Nephron (organoid): ENCODE measurements around the gene TMEM26.

Experiments used
- H3K27ac Mint-ChIP-seq, 3 experiments: 2 replicates each; pipeline ENCODE4 v1.8.0; 2020; ENCODE audit warnings: mixed read lengths in 3 of 3, mild to moderate bottlenecking in 2 of 3, moderate library complexity in 1 of 3
- H3K27me3 Mint-ChIP-seq: 2 replicates; pipeline ENCODE4 v1.8.0; 2021; ENCODE audit warnings: low read depth, mild to moderate bottlenecking, moderate library complexity, mixed read lengths
- H3K36me3 Mint-ChIP-seq: 2 replicates; pipeline ENCODE4 v1.8.0; 2020; ENCODE audit warnings: low read depth, mixed read lengths
- H3K4me1 Mint-ChIP-seq: 2 replicates; pipeline ENCODE4 v1.8.0; 2020; ENCODE audit warnings: mixed read lengths
- H3K4me3 Mint-ChIP-seq, 3 experiments: 2 replicates each; pipeline ENCODE4 v1.8.0; 2020; ENCODE audit warnings: mild to moderate bottlenecking in 3 of 3, mixed read lengths in 3 of 3, moderate library complexity in 2 of 3
- H3K9me3 Mint-ChIP-seq: 2 replicates; pipeline ENCODE4 v1.8.0; 2020; ENCODE audit warnings: mixed read lengths
- TF ChIP-seq, protein P1 (sequence below), 3 experiments: fragments of 200-600 bp; sonication (generic); IDR thresholded peaks; one replicate each; pipeline ENCODE4 v1.5.0; 2021; ENCODE audit warnings: antibody characterized with exemption in 3 of 3; ENCODE audit not compliant: unreplicated experiment in 3 of 3

The TMEM26 gene

DNA sequence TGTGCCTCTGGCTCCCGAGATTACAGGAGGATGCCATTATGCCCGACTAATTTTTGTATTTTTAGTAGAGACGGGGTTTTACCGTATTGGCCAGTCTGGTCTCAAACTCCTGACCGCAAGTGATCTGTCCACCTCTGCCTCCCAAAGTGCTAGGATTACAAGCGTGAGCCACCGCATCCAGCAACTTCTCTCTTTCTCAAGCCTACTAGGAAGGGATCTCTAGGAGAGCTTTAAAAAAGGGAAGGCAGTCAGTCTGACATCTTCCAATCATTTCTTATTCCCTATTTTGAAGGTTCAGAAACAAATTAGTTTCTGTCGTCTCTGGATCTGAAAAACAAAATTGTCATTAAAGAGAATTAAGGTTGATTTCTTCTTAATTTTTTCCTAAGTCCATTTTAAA is 2.5 kb upstream of the TMEM26 start:
- Mint-ChIP-seq H3K36me3 (no peaks in the 10 kb centered on the region), H3K27ac (no peak overlapping the region), H3K4me3 (peak overlapping the region in 2 of 3 experiments; percentile 26 to 47), H3K4me1 (peaks cover 48% of the 10 kb centered on the region), H3K27me3 (peaks cover 62% of the 10 kb centered on the region), H3K9me3 (peaks cover 2% of the 10 kb centered on the region)
- TF ChIP-seq, protein P1, sequence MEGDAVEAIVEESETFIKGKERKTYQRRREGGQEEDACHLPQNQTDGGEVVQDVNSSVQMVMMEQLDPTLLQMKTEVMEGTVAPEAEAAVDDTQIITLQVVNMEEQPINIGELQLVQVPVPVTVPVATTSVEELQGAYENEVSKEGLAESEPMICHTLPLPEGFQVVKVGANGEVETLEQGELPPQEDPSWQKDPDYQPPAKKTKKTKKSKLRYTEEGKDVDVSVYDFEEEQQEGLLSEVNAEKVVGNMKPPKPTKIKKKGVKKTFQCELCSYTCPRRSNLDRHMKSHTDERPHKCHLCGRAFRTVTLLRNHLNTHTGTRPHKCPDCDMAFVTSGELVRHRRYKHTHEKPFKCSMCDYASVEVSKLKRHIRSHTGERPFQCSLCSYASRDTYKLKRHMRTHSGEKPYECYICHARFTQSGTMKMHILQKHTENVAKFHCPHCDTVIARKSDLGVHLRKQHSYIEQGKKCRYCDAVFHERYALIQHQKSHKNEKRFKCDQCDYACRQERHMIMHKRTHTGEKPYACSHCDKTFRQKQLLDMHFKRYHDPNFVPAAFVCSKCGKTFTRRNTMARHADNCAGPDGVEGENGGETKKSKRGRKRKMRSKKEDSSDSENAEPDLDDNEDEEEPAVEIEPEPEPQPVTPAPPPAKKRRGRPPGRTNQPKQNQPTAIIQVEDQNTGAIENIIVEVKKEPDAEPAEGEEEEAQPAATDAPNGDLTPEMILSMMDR (IDR thresholded peaks at IDR 0.05; ENCODE audit: unreplicated experiment in 3 of 3) = no peak

DNA sequence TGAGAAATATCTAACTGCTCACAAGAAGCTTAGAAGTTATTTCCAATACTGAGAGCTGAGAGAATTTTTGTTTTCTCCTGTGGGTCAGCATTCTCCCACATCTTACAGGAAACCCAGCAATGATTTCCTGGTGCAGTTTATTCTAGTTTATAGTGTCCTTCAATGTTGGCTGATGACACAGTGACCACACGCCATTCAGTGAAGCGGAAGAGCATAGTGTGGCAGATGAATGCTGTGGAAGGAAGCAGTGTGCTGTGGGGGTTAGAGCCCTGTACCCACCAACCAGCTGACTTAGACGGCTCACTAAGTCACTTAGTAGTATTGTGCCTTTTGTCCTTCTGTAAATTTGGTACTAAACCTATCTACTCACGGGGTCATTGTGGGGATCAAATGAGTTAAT is 1.4 kb upstream of the TMEM26 start:
- peaks cover 62% of the 10 kb centered on the region for H3K27me3 Mint-ChIP-seq
- peaks cover 51% of the 10 kb centered on the region for H3K4me1 Mint-ChIP-seq
- H3K9me3 Mint-ChIP-seq = no peaks in the 10 kb centered on the region

DNA sequence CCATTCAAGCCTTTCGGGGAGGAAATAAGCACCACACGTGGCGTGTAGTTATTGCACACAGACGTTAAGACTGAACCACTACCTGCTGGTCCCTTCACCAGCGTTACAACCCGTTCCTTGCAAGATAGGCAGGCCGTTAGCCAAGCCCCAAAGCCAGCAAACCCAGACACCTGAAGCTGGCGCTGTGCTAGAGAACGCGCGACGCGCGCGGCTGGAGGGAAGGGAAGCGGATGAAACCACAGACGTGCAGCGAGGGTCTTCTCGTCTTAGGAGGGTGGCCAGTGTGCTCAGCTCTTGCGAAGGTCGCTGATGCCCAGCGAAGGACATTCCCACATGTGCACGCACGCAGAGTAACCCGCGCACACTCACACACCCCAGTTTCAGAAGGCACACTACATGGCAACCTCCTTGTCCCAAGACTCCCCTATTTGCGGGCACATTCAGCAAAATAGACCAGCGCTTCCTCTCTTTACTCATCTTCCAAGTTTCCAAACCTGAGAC is 980 bp downstream of the TMEM26 start:
- Mint-ChIP-seq H3K4me1 (peaks cover 70% of the 10 kb centered on the region), H3K9me3 (no peaks in the 10 kb centered on the region), H3K36me3 (peaks cover 1% of the 10 kb centered on the region), H3K27me3 (peaks cover 49% of the 10 kb centered on the region), H3K4me3 (peak overlapping the region; percentile 93 to 96 (median 95)), H3K27ac (peak overlapping the region; percentile 95 to 97 (median 96))
- TF ChIP-seq, protein P1 (IDR thresholded peaks at IDR 0.05; ENCODE audit: unreplicated experiment in 3 of 3) = no peak

More for the DNA sequence above, 1.4 kb upstream of the TMEM26 start:
- TF ChIP-seq, protein P1 (IDR thresholded peaks at IDR 0.05; ENCODE audit: unreplicated experiment in 3 of 3) = no peak
- Mint-ChIP-seq H3K4me3 (peak overlapping the region; percentile 60 to 79 (median 75)), H3K36me3 (no peaks in the 10 kb centered on the region), H3K27ac (peak overlapping the region; percentile 47 to 54 (median 48))

DNA sequence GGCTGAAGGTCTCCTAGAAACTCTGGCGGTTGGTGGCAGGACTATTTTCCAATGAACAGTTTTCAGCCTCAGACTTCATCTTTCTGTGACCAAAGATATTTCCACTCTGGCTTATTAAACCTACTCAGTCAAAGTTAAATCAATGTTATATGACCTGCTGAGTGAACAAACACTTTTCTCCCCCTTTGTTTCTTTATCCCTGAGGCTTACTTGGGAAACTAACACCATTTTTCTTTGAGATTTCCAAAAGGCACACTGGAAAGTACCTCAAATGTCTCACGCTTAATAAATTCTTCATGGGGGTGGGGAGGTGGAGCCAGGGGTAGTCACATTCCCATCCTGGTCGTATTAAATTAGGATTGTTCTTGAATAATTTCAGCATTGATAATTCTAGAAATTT is 1.8 kb downstream of the TMEM26 start:
- TF ChIP-seq, protein P1 (IDR thresholded peaks at IDR 0.05; ENCODE audit: unreplicated experiment in 3 of 3) = no peak
- H3K27me3 Mint-ChIP-seq = peaks cover 46% of the 10 kb centered on the region
- H3K36me3 Mint-ChIP-seq = peaks cover 5% of the 10 kb centered on the region
- no peaks in the 10 kb centered on the region for H3K9me3 Mint-ChIP-seq
- H3K27ac Mint-ChIP-seq = peak overlapping the region; percentile 95 to 97 (median 96)
- peak overlapping the region; percentile 93 to 96 (median 95) for H3K4me3 Mint-ChIP-seq
- peaks cover 68% of the 10 kb centered on the region for H3K4me1 Mint-ChIP-seq

DNA sequence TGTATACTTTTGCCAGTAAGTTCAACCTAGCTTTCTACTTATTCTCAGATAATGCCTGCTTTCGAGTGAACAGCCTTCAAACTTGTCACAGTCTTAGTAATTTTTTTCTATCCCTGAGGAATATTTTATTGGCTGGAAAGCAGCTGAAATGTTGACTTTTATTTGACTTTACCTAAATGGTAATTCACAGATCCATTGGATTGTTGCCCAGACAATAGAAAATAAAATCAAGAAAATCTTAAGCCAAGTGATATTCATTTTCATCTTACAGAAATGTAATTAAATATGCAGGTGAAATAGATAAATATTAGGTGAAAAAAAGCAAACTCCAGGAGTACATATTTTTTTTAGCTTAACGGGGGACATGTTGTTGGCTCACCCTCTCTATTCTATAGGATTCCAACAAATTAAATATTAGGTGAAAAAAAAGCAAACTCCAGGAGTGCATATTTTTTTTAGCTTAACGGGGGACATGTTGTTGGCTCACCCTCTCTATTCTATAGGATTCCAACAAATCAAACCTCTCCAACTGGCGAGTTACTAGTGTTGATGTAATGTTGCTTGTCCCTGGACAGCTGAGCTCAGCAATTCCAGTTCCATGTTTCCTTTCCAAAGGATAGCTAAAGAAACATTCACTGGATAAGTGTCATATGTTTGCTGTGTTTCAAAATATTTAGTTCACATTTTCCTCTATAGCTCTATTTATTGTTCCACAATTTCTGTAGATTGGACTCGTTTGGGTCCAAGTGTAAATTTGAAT is 4.2 kb downstream of the TMEM26 start:
- Mint-ChIP-seq H3K27ac (peak overlapping the region; percentile 56 to 95 (median 73)), H3K36me3 (peaks cover 12% of the 10 kb centered on the region), H3K27me3 (peaks cover 29% of the 10 kb centered on the region), H3K4me1 (peaks cover 57% of the 10 kb centered on the region), H3K9me3 (no peaks in the 10 kb centered on the region), H3K4me3 (peak overlapping the region; percentile 48 to 77 (median 64))
- TF ChIP-seq, protein P1 (IDR thresholded peaks at IDR 0.05; ENCODE audit: unreplicated experiment in 3 of 3) = no peak
